SU-DHL-6 (cell line): Measurements from ENCODE around the gene MLH1.

Experiments
- H2AFZ ChIP-seq: fragments of 200-600 bp; sonication (generic); 2 replicates; pipeline ENCODE4 v1.6.1; 2014; ENCODE audit warnings: low read depth, mild to moderate bottlenecking, moderate library complexity, mixed read lengths, antibody characterized with exemption, low read length; ENCODE audit not compliant: severe bottlenecking
- H3F3A ChIP-seq: fragments of 200-600 bp; shearing (Covaris generic); 2 replicates; pipeline ENCODE4 v1.6.0; 2016; ENCODE audit warnings: antibody characterized with exemption, mild to moderate bottlenecking; ENCODE audit not compliant: insufficient read depth
- H3K27ac ChIP-seq: fragments of 200-600 bp; sonication (generic); 2 replicates; pipeline ENCODE4 v1.5.1; 2016; ENCODE audit warnings: low read depth, mild to moderate bottlenecking, low read length, moderate library complexity, mixed read lengths
- H3K27me3 ChIP-seq: fragments of 200-600 bp; sonication (generic), shearing (Covaris generic); 2 replicates; pipeline ENCODE4 v1.6.0; 2014; ENCODE audit warnings: mild to moderate bottlenecking, low read length
- H3K36me3 ChIP-seq: fragments of 200-600 bp; sonication (generic); 2 replicates; pipeline ENCODE4 v1.6.1; 2014; ENCODE audit warnings: mild to moderate bottlenecking, low read length, mixed read lengths
- H3K4me2 ChIP-seq: fragments of 300-600, 200-600 bp; shearing (Covaris generic), sonication (generic); 2 replicates; pipeline ENCODE4 v1.6.0; 2014; ENCODE audit warnings: low read length, low read depth, mild to moderate bottlenecking; ENCODE audit not compliant: poor library complexity, severe bottlenecking
- H3K4me3 ChIP-seq: fragments of 200-600 bp; sonication (generic); 2 replicates; pipeline ENCODE4 v1.5.1; 2014; ENCODE audit warnings: antibody characterized with exemption, low read length, mild to moderate bottlenecking, mixed read lengths; ENCODE audit not compliant: insufficient read depth, poor library complexity, severe bottlenecking
- H3K79me2 ChIP-seq: fragments of 200-600 bp; sonication (generic); 2 replicates; pipeline ENCODE4 v1.6.1; 2014; ENCODE audit warnings: mild to moderate bottlenecking, low read length, moderate library complexity; ENCODE audit not compliant: insufficient read depth
- H3K9ac ChIP-seq: fragments of 200-600 bp; sonication (generic); 2 replicates; pipeline ENCODE4 v1.7.0; 2014; ENCODE audit warnings: mild to moderate bottlenecking, low read length
- H3K9me2 ChIP-seq: fragments of 200-600 bp; sonication (generic); replicated peaks from 2 replicates; pipeline ENCODE4 v1.6.1; 2014; ENCODE audit warnings: low read length; ENCODE audit not compliant: insufficient read depth
- H3K9me3 ChIP-seq: fragments of 200-600 bp; sonication (generic); 2 replicates; pipeline ENCODE4 v1.6.1; 2014; ENCODE audit warnings: low read length, mixed read lengths; ENCODE audit not compliant: insufficient read depth
- H4K20me1 ChIP-seq: fragments of 200-600 bp; sonication (generic); 2 replicates; pipeline ENCODE4 v1.6.1; 2014; ENCODE audit warnings: low read depth, mild to moderate bottlenecking, antibody characterized with exemption, low read length, moderate library complexity, mixed read lengths
- CTCF ChIP-seq: fragments of 200-600 bp; sonication (generic); IDR thresholded peaks from one replicate; pipeline ENCODE4 v1.5.1; 2017; ENCODE audit warnings: antibody characterized with exemption, mild to moderate bottlenecking, low read length, moderate library complexity; ENCODE audit not compliant: insufficient read depth, poor library complexity, severe bottlenecking
- EZH2phosphoT487 ChIP-seq: fragments of 200-600 bp; sonication (generic), shearing (Covaris generic); conservative IDR thresholded peaks from 2 replicates; pipeline ENCODE4 v1.6.1; 2018; ENCODE audit warnings: mild to moderate bottlenecking, antibody characterized with exemption, low read length, moderate library complexity, mixed read lengths

MLH1 gene

GRCh38 chr3:37030588-37030987, 37.3 kb downstream of the MLH1 start:
- Histone ChIP-seq H3K4me2 (no peak overlapping the region), H3K9ac (no peak overlapping the region), H3K4me3 (no peak overlapping the region), H3F3A (no peaks in the 10 kb centered on the region), H3K27ac (no peak overlapping the region), H3K9me2 (no peaks in the 10 kb centered on the region), H3K36me3 (peaks cover 39% of the 10 kb centered on the region), H3K27me3 (no peaks in the 10 kb centered on the region), H4K20me1 (no peaks in the 10 kb centered on the region), H3K79me2 (no peaks in the 10 kb centered on the region), H3K9me3 (no peaks in the 10 kb centered on the region), H2AFZ (no peak overlapping the region)
- TF ChIP-seq CTCF (no peak), EZH2phosphoT487 (no peak)

- TF ChIP-seq EZH2phosphoT487 (no peak), CTCF (no peak)
- Histone ChIP-seq H3K9me2 (no peaks in the 10 kb centered on the region), H3K36me3 (peaks cover 38% of the 10 kb centered on the region), H2AFZ (no peak overlapping the region), H3K27me3 (no peaks in the 10 kb centered on the region), H3F3A (no peaks in the 10 kb centered on the region), H3K27ac (no peak overlapping the region), H4K20me1 (no peaks in the 10 kb centered on the region), H3K9me3 (no peaks in the 10 kb centered on the region), H3K4me2 (no peak overlapping the region), H3K4me3 (no peak overlapping the region), H3K9ac (no peak overlapping the region), H3K79me2 (no peaks in the 10 kb centered on the region)
These were observed 37.9 kb downstream of the MLH1 start for GRCh38 chr3:37031096-37031682.

GRCh38 chr3:37032961-37033360, 39.6 kb downstream of the MLH1 start:
- no peaks in the 10 kb centered on the region for H3K27me3 ChIP-seq
- TF ChIP-seq CTCF = no peak
- TF ChIP-seq EZH2phosphoT487 = no peak
- no peaks in the 10 kb centered on the region for H3K9me2 ChIP-seq
- H3K27ac ChIP-seq = no peak overlapping the region
- H3K9me3 ChIP-seq = no peaks in the 10 kb centered on the region
- no peak overlapping the region for H3K4me3 ChIP-seq
- H3F3A ChIP-seq = no peaks in the 10 kb centered on the region
- no peaks in the 10 kb centered on the region for H4K20me1 ChIP-seq
- H2AFZ ChIP-seq = no peak overlapping the region
- H3K4me2 ChIP-seq = no peak overlapping the region
- H3K36me3 ChIP-seq = peaks cover 31% of the 10 kb centered on the region
- no peaks in the 10 kb centered on the region for H3K79me2 ChIP-seq
- no peak overlapping the region for H3K9ac ChIP-seq

GRCh38 chr3:37037352-37037751, 44.0 kb downstream of the MLH1 start:
- Histone ChIP-seq H2AFZ (no peak overlapping the region), H3F3A (no peaks in the 10 kb centered on the region), H3K4me2 (no peak overlapping the region), H3K9me2 (no peaks in the 10 kb centered on the region), H3K79me2 (no peaks in the 10 kb centered on the region), H3K27ac (no peak overlapping the region), H3K27me3 (no peaks in the 10 kb centered on the region), H3K36me3 (peaks cover 44% of the 10 kb centered on the region), H3K9ac (no peak overlapping the region), H3K9me3 (no peaks in the 10 kb centered on the region), H3K4me3 (no peak overlapping the region), H4K20me1 (no peaks in the 10 kb centered on the region; the same call in 1 of the 2 replicates)
- TF ChIP-seq EZH2phosphoT487 (no peak), CTCF (no peak)
